ENCODE data around the gene NCF4. TPM values are rescaled to one million over a fixed set of nuclear protein-coding genes. Genes with fewer than 3 reads are reported as not detected.
A peak's percentile ranks its signal among the peaks of the same experiment; 100 is the strongest.

Gene NCF4
- total RNA-seq, 2 experiments from 2014 or later, result 8.7 to 9.3 TPM

- ChIA-PET POLR2A (no interaction called here), CTCF (no interaction called here)
- peaks cover 3% of the 10 kb centered on the region for H3K36me3 Mint-ChIP-seq
- no peak for DNase-seq
- intact Hi-C loops (cut with micrococcal nuclease), result no loop called here
- H3K4me3 Mint-ChIP-seq, result no peak overlapping the region
- no peaks in the 10 kb centered on the region for H3K4me1 Mint-ChIP-seq (ENCODE audit: low read depth)
- H3K27ac Mint-ChIP-seq, result no peak overlapping the region
- peaks cover 4% of the 10 kb centered on the region for H3K9me3 Mint-ChIP-seq
- peaks cover 18% of the 10 kb centered on the region for H3K27me3 Mint-ChIP-seq
These were observed 21.3 kb upstream of the NCF4 start for GRCh38 chr22:36839356-36840073.

DNA sequence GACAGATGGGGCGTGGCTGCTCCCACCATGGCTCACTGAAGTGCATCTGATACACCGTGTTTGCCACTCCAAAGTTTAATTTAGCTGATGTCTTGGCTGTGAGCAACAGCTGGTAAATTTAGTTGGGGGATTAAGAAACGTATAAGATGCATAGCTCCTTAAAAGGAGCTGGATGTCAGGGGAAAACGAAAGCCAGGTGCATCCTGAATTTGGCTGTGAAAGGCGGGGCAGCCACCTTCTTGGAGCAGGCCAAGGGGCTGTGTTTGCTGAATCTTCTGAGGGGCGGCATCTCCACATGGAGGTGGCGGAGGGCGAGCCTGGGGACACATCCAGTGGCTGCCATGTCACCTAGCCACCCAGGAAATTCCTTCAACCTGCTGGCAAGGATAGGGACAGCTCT lies 20.7 kb upstream of the NCF4 start:
- intact Hi-C loops (cut with micrococcal nuclease), result no loop called here
- Mint-ChIP-seq H3K4me1 (ENCODE audit: low read depth) (no peaks in the 10 kb centered on the region), H3K9me3 (peaks cover 4% of the 10 kb centered on the region), H3K4me3 (no peak overlapping the region), H3K27me3 (peaks cover 19% of the 10 kb centered on the region), H3K36me3 (peaks cover 3% of the 10 kb centered on the region), H3K27ac (no peak overlapping the region)
- ChIA-PET POLR2A (no interaction called here), CTCF (interaction anchor here (0.7 kb wide), 1 partner anchor 75 kb away, joined by 3 read pairs; no protein-coding TSS in a partner anchor)
- DNase-seq, result no peak

DNA sequence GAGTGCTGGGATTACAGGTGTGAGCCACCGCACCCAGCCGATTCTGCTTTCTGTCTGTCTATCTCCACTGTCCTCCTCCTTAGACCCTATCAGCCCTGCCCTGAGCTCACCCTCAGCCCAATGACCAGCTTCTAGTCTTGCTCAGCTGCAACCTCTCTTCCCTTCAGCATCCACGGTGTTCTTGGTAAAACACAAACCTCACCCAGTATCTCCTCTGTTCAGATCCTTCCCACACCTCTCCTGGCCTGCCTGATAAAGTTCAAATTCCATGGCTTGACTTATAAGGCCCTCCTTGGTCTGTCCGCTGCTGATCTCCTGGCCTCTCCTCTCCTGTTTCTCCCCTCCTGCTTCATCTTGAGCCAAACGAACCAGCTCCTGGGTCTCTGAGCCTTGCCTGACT lies 14.5 kb upstream of the NCF4 start:
- Mint-ChIP-seq H3K27ac (no peak overlapping the region), H3K9me3 (no peaks in the 10 kb centered on the region), H3K4me3 (no peak overlapping the region), H3K4me1 (ENCODE audit: low read depth) (no peaks in the 10 kb centered on the region), H3K36me3 (no peaks in the 10 kb centered on the region), H3K27me3 (peaks cover 21% of the 10 kb centered on the region)
- ChIA-PET POLR2A (no interaction called here), CTCF (interaction anchor here (2.4 kb wide), 1 partner anchor 10 kb away, joined by 14 read pairs; no protein-coding TSS in a partner anchor)
- no peak for DNase-seq
- intact Hi-C loops (cut with micrococcal nuclease), result no loop called here

DNA sequence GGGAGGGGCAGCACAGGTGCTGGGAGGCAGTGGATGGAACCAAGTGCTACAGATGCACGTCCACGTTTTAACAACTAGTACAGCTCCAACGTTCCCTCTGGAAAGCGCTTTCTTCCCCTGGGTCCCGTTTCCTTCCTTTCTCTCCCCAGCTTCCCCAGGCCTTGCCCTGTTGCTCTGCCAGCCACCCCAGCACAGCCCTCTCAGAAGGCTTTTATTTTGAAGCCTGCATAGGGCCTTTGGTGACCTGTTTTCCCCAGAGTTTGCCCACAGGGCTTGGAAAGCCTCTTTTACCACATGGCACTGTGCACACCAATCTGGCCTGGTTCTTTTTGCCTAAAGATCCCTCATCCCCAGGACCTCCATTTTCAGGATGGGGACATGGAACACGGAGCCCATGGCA lies 13.9 kb upstream of the NCF4 start:
- no peaks in the 10 kb centered on the region for H3K36me3 Mint-ChIP-seq
- no peak overlapping the region for H3K4me3 Mint-ChIP-seq
- no peaks in the 10 kb centered on the region for H3K4me1 Mint-ChIP-seq (ENCODE audit: low read depth)
- intact Hi-C loops (cut with micrococcal nuclease), result no loop called here
- CTCF ChIA-PET, result interaction anchor here (1.2 to 2.4 kb wide), 3 partner anchors 9 to 65 kb away, joined by 4 to 14 read pairs (median 6); no protein-coding TSS in a partner anchor
- no peaks in the 10 kb centered on the region for H3K9me3 Mint-ChIP-seq
- no peak overlapping the region for H3K27ac Mint-ChIP-seq
- DNase-seq, result no peak
- H3K27me3 Mint-ChIP-seq, result peaks cover 17% of the 10 kb centered on the region
- POLR2A ChIA-PET, result no interaction called here

DNA sequence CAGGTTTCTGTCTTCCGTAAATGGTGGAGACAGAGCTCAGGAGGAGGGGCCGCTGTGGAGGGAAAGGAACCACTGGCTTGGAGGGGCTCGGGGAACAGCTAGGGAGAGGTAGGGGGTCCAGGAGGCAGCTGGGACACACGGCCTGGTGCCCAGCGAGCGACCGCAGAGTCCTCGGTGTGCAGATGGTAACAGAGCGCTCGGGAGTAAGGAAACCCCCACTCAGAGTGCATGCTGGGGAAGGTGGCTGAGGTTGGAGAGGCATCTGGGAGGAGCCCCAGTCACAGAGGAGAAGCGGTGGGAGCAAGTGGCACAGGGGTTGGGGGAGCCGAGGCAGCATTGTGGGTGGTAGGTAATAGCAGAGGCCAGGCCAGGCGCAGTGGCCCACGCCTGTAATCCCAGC lies 10.8 kb upstream of the NCF4 start:
- ChIA-PET CTCF (interaction anchor here (1.8 kb wide), 1 partner anchor 9 kb away, joined by 6 read pairs; no protein-coding TSS in a partner anchor), POLR2A (no interaction called here)
- Mint-ChIP-seq H3K27me3 (peaks cover 12% of the 10 kb centered on the region), H3K36me3 (no peaks in the 10 kb centered on the region), H3K27ac (no peak overlapping the region), H3K4me3 (no peak overlapping the region), H3K4me1 (ENCODE audit: low read depth) (peaks cover 7% of the 10 kb centered on the region), H3K9me3 (peaks cover 2% of the 10 kb centered on the region)
- DNase-seq, result no peak
- intact Hi-C loops (cut with micrococcal nuclease), result loop anchor here (10.0 kb wide), 1 partner anchor 345 kb away; no protein-coding TSS in a partner anchor

DNA sequence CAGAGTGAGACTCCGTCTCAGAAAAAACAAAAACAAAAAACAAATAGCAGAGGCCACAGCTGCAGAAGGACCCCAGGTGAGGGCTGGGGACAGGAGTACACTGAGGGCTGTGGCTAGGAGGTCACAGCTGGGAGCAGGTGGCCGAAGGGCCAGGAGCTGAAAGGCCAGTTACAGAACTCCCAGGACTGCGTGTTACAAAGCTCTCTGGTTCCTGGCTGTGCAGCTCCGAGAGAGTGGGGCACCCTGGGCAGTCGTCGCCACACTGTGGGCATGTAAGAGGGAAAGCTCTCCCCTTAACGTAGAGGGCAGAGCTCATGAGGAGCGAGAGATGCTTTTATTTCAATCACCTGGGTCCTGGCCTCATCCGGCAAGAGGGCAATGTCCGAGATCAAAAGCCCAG lies 10.1 kb upstream of the NCF4 start:
- no peak overlapping the region for H3K4me3 Mint-ChIP-seq
- peaks cover 7% of the 10 kb centered on the region for H3K4me1 Mint-ChIP-seq (ENCODE audit: low read depth)
- ChIA-PET POLR2A (no interaction called here), CTCF (interaction anchor here (0.7 to 3.8 kb wide), 4 partner anchors 9 to 309 kb away, joined by 3 to 38 read pairs (median 4); no protein-coding TSS in a partner anchor)
- DNase-seq, result no peak
- intact Hi-C loops (cut with micrococcal nuclease), result loop anchor here (10.0 kb wide), 1 partner anchor 344 kb away; no protein-coding TSS in a partner anchor
- H3K36me3 Mint-ChIP-seq, result no peaks in the 10 kb centered on the region
- H3K27me3 Mint-ChIP-seq, result peaks cover 12% of the 10 kb centered on the region
- H3K27ac Mint-ChIP-seq, result no peak overlapping the region
- peaks cover 2% of the 10 kb centered on the region for H3K9me3 Mint-ChIP-seq

GRCh38 chr22:36852056-36852973 lies 8.5 kb upstream of the NCF4 start:
- no peak for DNase-seq
- ChIA-PET POLR2A (no interaction called here), CTCF (interaction anchor here (1.1 to 3.8 kb wide), 15 partner anchors 10 to 305 kb away, joined by 3 to 38 read pairs (median 7); partner anchors contain the start of gene IFT27)
- H3K36me3 Mint-ChIP-seq, result no peaks in the 10 kb centered on the region
- H3K9me3 Mint-ChIP-seq, result peaks cover 2% of the 10 kb centered on the region
- peaks cover 8% of the 10 kb centered on the region for H3K27me3 Mint-ChIP-seq
- intact Hi-C loops (cut with micrococcal nuclease), result loop anchor here (10.0 kb wide), 1 partner anchor 342 kb away; no protein-coding TSS in a partner anchor
- H3K4me1 Mint-ChIP-seq (ENCODE audit: low read depth), result peaks cover 11% of the 10 kb centered on the region
- no peak overlapping the region for H3K27ac Mint-ChIP-seq
- H3K4me3 Mint-ChIP-seq, result no peak overlapping the region

- Mint-ChIP-seq H3K27ac (peak overlapping the region; percentile 73), H3K9me3 (peaks cover 2% of the 10 kb centered on the region), H3K4me3 (peak overlapping the region; percentile 55), H3K4me1 (ENCODE audit: low read depth) (peaks cover 11% of the 10 kb centered on the region), H3K27me3 (peaks cover 7% of the 10 kb centered on the region), H3K36me3 (no peaks in the 10 kb centered on the region)
- DNase-seq, result peak; percentile 95
- ChIA-PET CTCF (interaction anchor here (0.8 to 3.8 kb wide), 29 partner anchors 8 to 346 kb away, joined by 3 to 38 read pairs (median 4); partner anchors contain the start of gene IFT27), POLR2A (no interaction called here)
- intact Hi-C loops (cut with micrococcal nuclease), result loop anchor here (10.0 kb wide), 1 partner anchor 341 kb away; no protein-coding TSS in a partner anchor
These were observed 7.3 kb upstream of the NCF4 start for GRCh38 chr22:36853407-36854099.

DNA sequence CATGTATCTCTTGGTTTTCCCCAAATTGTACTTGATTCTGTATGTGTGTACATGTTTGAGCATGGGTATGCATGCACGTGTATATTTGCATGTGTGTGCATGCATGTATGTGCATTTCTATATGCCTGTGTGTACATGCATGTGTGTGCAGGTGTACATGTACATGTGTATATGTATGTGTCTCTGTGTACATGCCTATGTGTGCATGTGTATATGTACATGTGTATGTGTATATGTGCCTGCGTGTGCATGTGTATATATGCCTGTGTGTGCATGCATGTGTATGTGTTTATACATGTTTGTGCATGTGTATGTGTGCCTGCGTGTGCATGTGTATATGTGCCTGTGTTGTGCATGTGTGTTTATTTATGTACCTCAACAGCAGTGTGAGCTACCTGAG lies 5.3 kb upstream of the NCF4 start:
- no peak overlapping the region for H3K27ac Mint-ChIP-seq
- no peaks in the 10 kb centered on the region for H3K36me3 Mint-ChIP-seq
- peaks cover 2% of the 10 kb centered on the region for H3K9me3 Mint-ChIP-seq
- H3K4me3 Mint-ChIP-seq, result no peak overlapping the region
- peaks cover 2% of the 10 kb centered on the region for H3K27me3 Mint-ChIP-seq
- no peak for DNase-seq
- ChIA-PET CTCF (interaction anchor here (0.7 to 7.5 kb wide), 23 partner anchors 10 to 405 kb away, joined by 3 to 139 read pairs (median 7); partner anchors contain the start of genes EIF3D, IFT27, KCTD17 and MPST), POLR2A (no interaction called here)
- intact Hi-C loops (cut with micrococcal nuclease), result loop anchor here (5.0 to 10.0 kb wide), 2 partner anchors 308 to 339 kb away; no protein-coding TSS in a partner anchor
- H3K4me1 Mint-ChIP-seq (ENCODE audit: low read depth), result peaks cover 21% of the 10 kb centered on the region

DNA sequence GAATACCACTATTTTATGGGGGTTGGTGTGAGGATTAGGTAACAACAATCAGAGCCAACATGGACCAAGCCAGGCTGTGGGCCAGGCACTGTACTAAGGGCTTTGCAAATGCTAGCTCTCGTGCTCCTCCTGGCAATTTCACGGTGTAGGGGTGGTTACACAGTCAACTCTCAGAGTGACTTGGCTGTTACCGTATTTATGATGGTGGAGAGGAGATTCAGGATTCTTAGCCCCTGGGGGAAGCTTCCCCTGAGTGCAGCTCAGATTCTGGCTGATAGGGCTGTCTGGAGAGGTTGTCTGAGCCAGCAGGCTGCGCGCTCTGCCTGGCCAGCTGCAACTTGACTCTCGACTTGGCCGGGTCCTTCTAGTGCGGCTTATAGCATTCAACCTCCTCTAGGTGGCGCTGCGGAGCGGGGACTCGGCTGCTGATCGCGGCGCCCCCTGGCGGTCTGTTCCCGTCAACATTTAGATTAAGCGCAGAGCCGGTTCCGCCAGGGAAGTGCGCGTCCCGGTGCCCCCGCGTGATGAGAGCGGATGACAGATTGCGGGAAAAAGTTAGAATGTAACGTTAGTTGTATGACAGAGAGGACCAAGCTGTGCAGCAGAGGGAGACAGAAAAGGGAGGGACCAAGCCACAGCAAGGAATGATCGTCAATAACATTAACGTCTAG lies 4.5 kb upstream of the NCF4 start:
- Mint-ChIP-seq H3K27me3 (peaks cover 2% of the 10 kb centered on the region), H3K4me1 (ENCODE audit: low read depth) (peaks cover 28% of the 10 kb centered on the region), H3K36me3 (no peaks in the 10 kb centered on the region), H3K4me3 (no peak overlapping the region), H3K27ac (no peak overlapping the region), H3K9me3 (peaks cover 2% of the 10 kb centered on the region)
- ChIA-PET CTCF (interaction anchor here (0.6 to 7.5 kb wide), 68 partner anchors 9 to 404 kb away, joined by 3 to 139 read pairs (median 6); partner anchors contain the start of genes CSF2RB, EIF3D, IFT27 and IL2RB), POLR2A (no interaction called here)
- DNase-seq, result peak; percentile 96
- intact Hi-C loops (cut with micrococcal nuclease), result loop anchor here (1.0 to 10.0 kb wide), 6 partner anchors 74 to 339 kb away; partner anchors contain the start of gene IFT27

GRCh38 chr22:36856792-36857135 lies 4.0 kb upstream of the NCF4 start:
- peaks cover 33% of the 10 kb centered on the region for H3K4me1 Mint-ChIP-seq (ENCODE audit: low read depth)
- H3K27me3 Mint-ChIP-seq, result peaks cover 2% of the 10 kb centered on the region
- DNase-seq, result no peak
- no peaks in the 10 kb centered on the region for H3K36me3 Mint-ChIP-seq
- ChIA-PET POLR2A (no interaction called here), CTCF (interaction anchor here (0.9 to 7.5 kb wide), 44 partner anchors 9 to 341 kb away, joined by 3 to 139 read pairs (median 7); partner anchors contain the start of genes CSF2RB, EIF3D, IFT27 and IL2RB)
- H3K27ac Mint-ChIP-seq, result no peak overlapping the region
- H3K9me3 Mint-ChIP-seq, result peaks cover 2% of the 10 kb centered on the region
- intact Hi-C loops (cut with micrococcal nuclease), result loop anchor here (1.0 to 10.0 kb wide), 6 partner anchors 74 to 338 kb away; partner anchors contain the start of gene IFT27
- no peak overlapping the region for H3K4me3 Mint-ChIP-seq

Data from activated CD4-positive, alpha-beta memory T cell treated with anti-CD3 and anti-CD28 coated beads for 36 hours (primary cell).